AG08395 (cell line): ENCODE data around the gene NFATC2IP.
"Not testable (repeated sequence)": the region's sequence is repeated elsewhere in the genome, so short reads cannot be mapped to it uniquely, and the experiment has no call there.

ENCODE experiments used
- DNase-seq: peaks from one replicate; pipeline ENCODE4 v3.0.0; 2012; ENCODE audit warnings: mixed read lengths, low spot score

Gene NFATC2IP

GRCh38 chr16:28974007-28974436 is 23.3 kb downstream of the NFATC2IP start:
- peak; percentile 71 for DNase-seq

- peak; percentile 99 for DNase-seq
Measured at GRCh38 chr16:28974437-28975157, 23.9 kb downstream of the NFATC2IP start, which contains the start of gene SPNS1. TSS of gene SPNS1 (plus strand) at chr16:28974778. CDS start at chr16:28975152, 374 bp downstream.

- peak; percentile 6 for DNase-seq
Measured at GRCh38 chr16:28975158-28975599, 24.4 kb downstream of the NFATC2IP start.

GRCh38 chr16:28977703-28978662 is 27.2 kb downstream of the NFATC2IP start:
- no peak for DNase-seq

GRCh38 chr16:28980330-28980729 is 29.6 kb downstream of the NFATC2IP start:
- DNase-seq = not testable (repeated sequence)

GRCh38 chr16:28980929-28981328 is 30.2 kb downstream of the NFATC2IP start:
- DNase-seq = no peak

GRCh38 chr16:28981517-28981916 is 30.8 kb downstream of the NFATC2IP start:
- DNase-seq = no peak

- DNase-seq = no peak
Measured at GRCh38 chr16:28982418-28982817, 31.7 kb downstream of the NFATC2IP start.

- DNase-seq = no peak
Measured at GRCh38 chr16:28982949-28983348, 32.2 kb downstream of the NFATC2IP start.

- no peak for DNase-seq
Measured at GRCh38 chr16:28983644-28984043, 32.9 kb downstream of the NFATC2IP start.

- DNase-seq = no peak
Measured at GRCh38 chr16:28984091-28984490, 33.4 kb downstream of the NFATC2IP start.

- no peak for DNase-seq
Measured at GRCh38 chr16:28984619-28985135, 33.9 kb downstream of the NFATC2IP start, which contains the start of gene LAT. TSS of gene LAT (plus strand) at chr16:28985052. CDS start at chr16:28985418, 366 bp downstream.

- no peak for DNase-seq
Measured at GRCh38 chr16:28985211-28986041, 34.7 kb downstream of the NFATC2IP start.

GRCh38 chr16:28986046-28986445 is 35.3 kb downstream of the NFATC2IP start:
- DNase-seq = no peak

GRCh38 chr16:28986492-28986891 is 35.8 kb downstream of the NFATC2IP start:
- DNase-seq = no peak

GRCh38 chr16:28987170-28987853 is 36.6 kb downstream of the NFATC2IP start:
- no peak for DNase-seq

- no peak for DNase-seq
Measured at GRCh38 chr16:28989363-28989762, 38.6 kb downstream of the NFATC2IP start.

- no peak for DNase-seq
Measured at GRCh38 chr16:28990375-28991040, 39.8 kb downstream of the NFATC2IP start.

- DNase-seq = no peak
Measured at GRCh38 chr16:28991687-28992086, 41.0 kb downstream of the NFATC2IP start.

GRCh38 chr16:28992496-28992895 is 41.8 kb downstream of the NFATC2IP start:
- DNase-seq = no peak
